Left cardiac atrium (tissue), 4 donors: ENCODE results near the gene DTNA. TPM values are rescaled to one million over a fixed set of nuclear protein-coding genes. Genes with fewer than 3 reads are reported as not detected.

ENCODE experiments used
- ATAC-seq, 2 donors: fragments of 200-7000 bp; cut with Tn5 transposase; one replicate each; pipeline ENCODE4 v1.9.1; 2020; ENCODE audit warnings: mild to moderate bottlenecking in 2 of 2, moderate library complexity in 2 of 2
- DNase-seq: peaks from one replicate; pipeline ENCODE4 v3.0.0-alpha.2; 2020
- intact Hi-C, 2 donors: fragments of 100-400 bp; cut with DNase I; formaldehyde crosslinking; loops; one replicate each; pipeline versions ENCODE4 v1.14.1 to v1.15.1; 2022 to 2023
- total RNA-seq, 2 donors: library from RNA; stranded (reverse); fragmentation: NEBNext Ultra II Directional; extraction: Animal tissue kit (Norgen Biotek cat#: 25700); gene quantifications; one replicate each; pipeline ENCODE4 v1.2.1, GENCODE V29; 2021
- donor health status: DM: no; HTN: yes; CAD: no.
- donor health status: DM: no; HTN: yes; CAD: no; lungs with severe emphysema.
- donor health status: DM: yes; HTN: yes; CAD: no.
- donor health status: Dilated cardiomyopathy.

DTNA gene
- total RNA-seq, 2 donors from 2014 or later, result 113 to 128 TPM

DNA sequence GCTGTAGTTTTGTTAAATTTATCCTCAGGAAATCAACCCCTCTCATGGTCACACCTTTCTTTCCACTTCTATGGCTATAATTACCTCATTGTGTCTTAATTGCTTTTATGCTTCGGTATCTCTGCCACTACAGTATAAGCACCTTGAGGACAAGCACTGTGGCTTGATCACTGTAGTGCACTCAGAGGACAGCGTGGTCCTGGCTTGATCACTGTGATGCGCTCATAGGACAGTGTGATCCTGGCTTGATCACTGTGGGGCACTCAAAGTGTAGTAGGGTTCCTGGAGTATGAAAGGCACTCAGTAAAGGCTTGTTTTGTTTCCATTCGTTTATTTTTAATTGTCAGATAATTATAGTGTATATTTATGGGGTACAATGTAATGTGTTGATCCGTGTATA, 44.2 kb downstream of the DTNA start:
- peak in 1 of 2 donors; percentile 27 for ATAC-seq
- intact Hi-C loops, result no loop called here

DNA sequence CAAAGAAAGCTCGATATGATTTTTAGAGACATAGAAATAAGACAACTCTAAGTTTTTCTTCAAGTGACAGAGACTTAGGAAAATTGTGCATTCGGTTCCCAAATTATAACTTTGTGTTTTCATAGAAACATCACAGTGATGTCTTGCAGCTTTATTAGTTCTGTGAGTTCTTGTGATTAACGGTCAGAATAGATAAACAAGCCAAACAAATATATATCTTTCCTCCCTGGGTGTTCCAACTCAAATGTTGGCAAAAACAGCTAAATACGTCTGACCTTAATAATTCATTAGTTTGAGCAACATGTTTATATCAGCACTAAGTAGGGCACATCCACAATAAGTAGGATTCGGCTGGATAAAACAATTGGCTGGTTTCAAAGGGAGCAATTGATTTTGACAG, 47.6 kb downstream of the DTNA start:
- no peak for ATAC-seq
- intact Hi-C loops, result no loop called here
- DNase-seq, result no peak

More for the DNA sequence above, 44.2 kb downstream of the DTNA start:
- DNase-seq, result no peak

DNA sequence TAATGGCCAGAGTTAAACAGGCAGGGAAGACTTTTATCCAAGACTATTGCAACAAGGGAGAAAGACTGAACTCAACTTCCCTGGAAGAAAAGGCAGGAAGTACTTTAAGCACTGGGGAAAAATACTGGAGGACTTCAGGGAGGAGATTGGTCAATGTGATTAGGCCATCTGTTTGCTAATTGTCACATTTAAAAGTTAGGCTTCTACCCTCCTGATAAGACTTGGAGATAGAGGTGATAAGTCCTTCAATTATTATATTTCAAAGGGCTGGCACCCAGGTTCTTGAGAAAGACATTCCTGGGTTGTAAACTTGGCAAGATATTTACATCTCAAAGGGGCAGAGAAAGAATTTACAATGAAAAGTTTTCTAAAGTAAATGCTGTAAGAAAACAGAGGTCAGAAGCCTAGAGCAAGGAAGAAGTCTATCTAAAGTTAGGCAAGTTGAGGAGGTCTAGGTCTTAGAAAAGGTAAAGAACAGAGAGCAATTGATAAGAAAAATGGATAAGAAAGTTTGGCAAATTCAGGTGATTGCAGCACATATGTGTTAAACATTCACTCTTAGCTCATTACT, 48.4 kb downstream of the DTNA start:
- no peak for DNase-seq
- intact Hi-C loops, result no loop called here

DNA sequence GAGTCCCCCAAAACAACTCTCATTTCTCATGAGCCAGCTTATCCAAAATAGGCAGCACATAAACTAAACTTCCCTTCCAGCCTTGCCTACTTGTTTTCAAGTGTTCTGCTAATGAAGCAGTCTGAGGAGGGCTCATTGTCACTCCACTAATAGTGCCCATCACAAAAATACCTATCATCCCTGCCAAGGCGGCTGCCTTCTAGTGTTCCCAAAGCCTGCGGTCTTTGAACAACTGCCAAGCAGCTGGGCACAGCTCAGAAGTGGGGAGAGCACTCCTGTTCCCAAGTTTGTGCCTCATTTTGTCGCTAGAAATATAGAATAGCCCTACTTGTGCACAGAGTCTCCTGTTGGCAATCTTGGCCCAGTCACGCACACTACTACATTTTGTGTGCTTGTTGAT, 50.3 kb downstream of the DTNA start:
- peak; percentile 40 for DNase-seq
- ATAC-seq, result peak; percentile 83 to 87
- intact Hi-C loops, result no loop called here

More for the DNA sequence above, 48.4 kb downstream of the DTNA start:
- ATAC-seq, result no peak

DNA sequence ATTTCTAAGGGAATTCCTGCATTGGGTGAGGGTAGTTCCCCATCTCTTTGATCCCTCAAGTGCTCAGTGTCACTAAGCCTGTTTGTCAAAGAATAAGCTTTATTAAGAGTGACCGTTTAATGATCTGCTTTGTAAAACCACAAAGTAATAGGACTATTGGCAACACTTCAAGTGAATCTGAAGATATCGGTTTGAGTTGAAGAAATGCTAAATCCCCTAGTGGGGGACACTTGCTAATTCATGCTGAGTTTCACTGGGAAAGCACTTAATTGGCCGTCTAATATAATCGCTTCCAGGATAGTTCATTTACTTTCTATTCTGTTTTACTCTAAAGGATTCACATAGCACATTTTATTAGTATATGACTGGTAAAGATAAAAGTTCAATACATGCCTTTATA, 54.4 kb downstream of the DTNA start:
- intact Hi-C loops, result no loop called here
- DNase-seq (no peak), ATAC-seq (no peak)

DNA sequence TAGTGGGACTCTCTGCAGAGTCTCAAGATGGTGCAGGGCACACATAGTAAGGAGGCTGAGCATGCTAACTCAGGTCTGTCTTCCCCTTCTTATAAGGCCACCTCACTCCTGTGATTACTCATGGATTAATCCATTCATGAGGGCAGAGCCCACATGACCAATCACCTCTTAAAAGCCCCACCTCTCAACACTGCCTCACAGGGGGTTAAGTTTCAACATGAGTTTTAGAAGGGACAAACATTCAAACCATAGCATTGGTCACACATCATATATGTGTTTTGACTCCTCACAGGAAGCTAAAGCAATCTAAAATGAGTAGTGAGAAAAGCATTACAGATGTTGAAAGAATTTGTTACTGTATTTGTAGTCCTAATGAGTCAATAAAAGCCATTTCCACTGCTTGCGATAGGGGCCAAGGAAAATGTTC, 57.5 kb downstream of the DTNA start:
- no peak for DNase-seq
- intact Hi-C loops, result no loop called here
- ATAC-seq, result no peak

DNA sequence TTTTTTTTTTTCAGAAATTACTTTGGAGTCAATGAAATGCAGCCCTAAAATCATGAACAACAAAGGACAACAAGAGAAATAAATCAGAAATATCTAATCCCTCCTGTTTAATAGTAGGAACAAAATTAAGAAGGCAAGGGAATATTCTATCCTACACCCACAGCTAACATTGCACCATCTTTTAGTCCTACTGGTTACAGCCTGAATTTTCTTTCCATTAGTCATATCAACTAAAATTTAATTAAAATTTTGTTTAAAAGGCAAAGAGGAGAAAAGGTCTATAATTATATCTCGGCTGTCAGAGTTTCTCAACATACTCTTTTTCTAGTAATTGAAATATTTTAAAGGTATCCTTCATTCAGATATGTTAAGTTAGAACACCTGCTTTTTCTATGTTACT, 61.9 kb downstream of the DTNA start:
- DNase-seq (no peak), ATAC-seq (no peak)
- intact Hi-C loops, result no loop called here

DNA sequence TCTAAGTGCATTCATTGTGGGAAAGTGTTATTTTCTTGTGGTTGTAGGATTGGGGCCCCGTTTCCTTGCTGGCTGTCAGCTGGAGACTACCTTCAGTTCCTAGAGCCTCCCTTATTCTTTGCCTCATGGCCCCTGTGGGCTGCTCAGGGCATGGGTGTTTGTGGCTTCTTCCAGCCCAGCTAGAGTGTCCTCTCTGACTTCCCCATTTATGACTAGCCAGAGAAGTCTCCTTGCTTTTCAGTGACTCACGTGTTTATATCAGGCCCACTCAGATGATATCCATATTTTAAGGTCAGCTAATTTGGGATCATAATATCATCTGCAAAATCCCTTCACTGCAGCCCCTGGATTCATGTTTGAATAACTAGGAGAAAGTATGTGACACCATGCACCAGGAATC, 62.8 kb downstream of the DTNA start:
- ATAC-seq, result peak; percentile 58 to 76
- DNase-seq, result no peak
- intact Hi-C loops, result no loop called here

DNA sequence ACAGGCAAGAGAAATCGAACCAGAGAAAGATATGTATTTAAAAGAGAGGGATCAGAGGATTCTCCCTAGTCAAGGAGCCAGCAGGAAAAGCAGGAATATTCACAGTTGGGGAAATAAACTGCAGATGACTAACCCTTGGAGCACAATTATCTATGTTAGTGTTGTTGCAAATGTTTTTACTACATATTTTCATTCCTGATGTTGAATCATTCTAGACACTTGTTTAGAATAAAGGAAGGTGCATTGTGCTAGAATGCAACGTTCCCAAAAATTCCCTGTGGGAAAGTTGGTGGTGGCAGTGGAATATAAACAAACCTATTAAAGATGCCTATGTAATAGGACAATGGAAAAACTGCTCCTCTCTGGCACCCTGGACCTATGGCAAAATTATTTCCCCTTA, 63.3 kb downstream of the DTNA start:
- intact Hi-C loops, result no loop called here
- ATAC-seq (peak in 1 of 2 donors; percentile 17), DNase-seq (no peak)

DNA sequence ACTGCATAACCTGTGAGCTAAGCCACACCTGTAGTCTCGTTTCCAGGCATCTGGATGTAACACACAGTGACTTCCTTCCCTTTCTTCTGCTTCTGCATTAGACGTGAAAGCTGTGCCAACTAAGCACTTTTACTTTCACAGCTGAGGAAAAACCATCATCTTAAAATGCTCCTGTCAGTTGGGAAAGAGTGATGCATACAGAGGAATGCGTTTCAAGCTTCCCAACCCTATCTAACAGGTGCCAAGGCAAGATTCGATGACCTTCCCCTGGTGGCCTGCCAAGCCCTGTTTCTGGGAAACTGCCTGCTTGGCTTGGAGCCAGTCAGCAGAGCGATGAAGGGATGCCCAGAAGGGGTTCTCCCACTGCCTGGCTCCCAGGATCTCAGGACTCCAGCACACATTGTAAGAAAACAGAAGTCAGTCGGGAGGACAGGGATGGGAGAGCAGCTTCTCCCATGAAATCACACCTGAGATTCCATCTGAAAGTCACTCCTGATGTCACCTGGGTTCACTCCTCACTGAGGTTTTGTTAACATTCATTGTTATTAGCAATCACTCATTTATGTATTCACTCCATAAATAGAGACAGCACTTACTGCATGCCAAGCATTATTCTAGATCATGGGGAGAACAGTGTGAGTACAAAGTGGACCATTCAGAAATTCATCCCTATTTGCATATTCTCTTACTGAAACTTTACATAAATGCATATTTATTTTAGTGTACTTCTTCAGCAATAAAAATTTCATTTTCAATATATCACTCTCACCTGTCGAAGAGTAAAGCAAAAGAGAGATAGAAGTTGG, 64.1 kb downstream of the DTNA start:
- intact Hi-C loops, result no loop called here
- ATAC-seq (peak; percentile 83 to 91), DNase-seq (peak; percentile 44)

DNA sequence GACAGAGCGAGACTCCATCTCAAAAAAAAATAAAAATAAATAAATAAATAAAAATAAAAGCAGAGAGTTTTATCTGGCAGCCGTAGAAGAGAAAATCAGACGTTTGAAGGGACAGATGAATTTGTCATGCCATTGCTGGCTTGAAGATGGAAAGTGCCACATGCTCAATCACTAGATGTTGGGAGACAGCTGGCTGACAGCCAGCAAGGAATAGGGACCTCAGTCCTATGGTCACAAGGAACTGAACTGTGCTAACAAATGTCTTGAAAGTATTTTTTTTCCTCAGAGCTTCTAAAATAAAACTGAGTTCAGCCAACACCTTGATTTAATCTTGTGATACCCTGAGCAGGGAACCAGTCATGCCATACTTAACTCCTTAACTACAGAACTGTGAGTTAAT, 65.4 kb downstream of the DTNA start:
- DNase-seq (no peak), ATAC-seq (no peak)
- intact Hi-C loops, result no loop called here

DNA sequence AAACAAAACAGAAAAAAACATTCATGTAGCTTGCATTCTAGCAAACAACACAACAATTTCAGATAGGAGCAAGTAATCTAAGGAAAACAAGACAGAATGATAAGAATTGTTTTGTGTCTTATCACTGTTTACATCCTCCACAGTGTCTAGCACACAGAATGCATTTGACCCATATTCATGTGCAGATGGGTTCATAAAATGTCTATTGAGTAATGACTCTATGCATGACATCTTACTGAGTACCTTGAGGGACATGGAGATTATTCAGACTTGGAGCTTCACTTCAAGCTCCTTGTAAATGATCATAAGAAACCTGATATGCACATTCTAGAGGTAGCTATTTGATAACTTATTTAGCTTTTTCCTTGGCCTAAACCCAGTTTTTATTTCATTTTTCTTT, 69.0 kb downstream of the DTNA start:
- DNase-seq, result no peak
- no peak for ATAC-seq
- intact Hi-C loops, result no loop called here

DNA sequence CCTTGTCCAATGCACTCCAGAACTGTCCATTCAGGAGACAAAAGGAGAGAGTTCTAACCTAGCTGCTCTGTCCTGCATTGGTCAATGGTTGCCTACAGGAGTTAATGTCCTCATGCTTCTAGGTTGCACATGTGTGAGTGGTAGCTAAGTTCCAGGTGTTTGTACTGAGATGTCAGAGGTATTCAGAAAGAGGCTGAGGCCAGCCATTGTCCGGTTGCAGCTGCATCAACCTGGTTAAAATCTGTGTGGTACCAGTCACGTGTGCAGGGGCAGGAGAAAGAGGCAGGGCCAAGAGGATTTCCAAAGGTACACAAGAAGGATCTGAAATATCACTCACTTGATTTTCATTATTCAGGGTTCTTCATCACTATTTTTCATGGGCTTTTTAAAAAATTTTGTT, 70.8 kb downstream of the DTNA start:
- DNase-seq (no peak), ATAC-seq (no peak)
- intact Hi-C loops, result loop anchor here in 1 of 2 donors (10.0 kb wide), 1 partner anchor 106 kb away; no protein-coding TSS in a partner anchor

DNA sequence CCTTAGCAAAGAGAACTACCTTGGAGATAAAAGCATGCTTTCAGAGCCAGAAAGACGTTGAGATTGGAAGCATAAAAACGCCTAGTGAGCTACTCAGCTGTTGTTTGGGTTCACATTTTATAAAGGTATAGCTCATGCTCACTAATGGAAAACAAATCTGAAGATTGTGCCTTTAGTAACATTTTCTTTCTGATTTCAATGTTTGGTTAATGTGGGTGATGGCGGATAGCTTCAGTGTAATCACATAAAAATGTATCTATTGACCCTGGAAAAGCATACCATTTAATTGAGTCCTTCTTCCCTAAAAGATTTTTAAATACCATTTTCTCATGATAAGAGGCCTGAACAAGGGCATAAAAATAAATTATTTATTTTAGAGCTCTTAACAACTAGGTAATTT, 73.4 kb downstream of the DTNA start:
- no peak for DNase-seq
- ATAC-seq, result no peak
- intact Hi-C loops, result loop anchor here in 1 of 2 donors (10.0 kb wide), 1 partner anchor 109 kb away; no protein-coding TSS in a partner anchor

DNA sequence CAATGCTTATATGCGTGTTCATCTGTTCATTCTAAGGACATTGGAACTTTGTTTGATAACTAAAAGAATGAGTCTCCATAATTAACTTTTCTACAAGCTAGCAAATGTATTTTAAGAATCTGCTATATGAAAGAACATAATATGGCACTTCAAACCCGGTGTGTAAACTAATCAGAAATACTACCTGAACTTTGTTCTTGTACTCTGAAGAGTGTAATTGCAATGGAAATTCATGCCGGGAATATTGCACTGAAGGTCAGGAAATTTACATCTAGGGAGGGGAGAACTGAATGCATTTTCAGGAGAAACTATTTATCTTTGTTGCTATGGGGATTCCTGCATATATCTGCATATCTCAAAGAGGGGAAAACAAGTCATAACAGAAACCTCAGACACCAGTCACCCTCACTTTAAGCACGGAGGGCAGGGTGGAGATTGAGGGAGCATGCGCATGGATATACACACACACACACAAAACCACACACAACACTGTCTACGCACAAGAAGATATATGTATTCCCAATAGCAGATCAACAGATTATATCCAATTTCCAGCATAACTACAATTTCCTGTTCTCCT, 76.2 kb downstream of the DTNA start:
- intact Hi-C loops, result loop anchor here (5.0 to 10.0 kb wide), 4 partner anchors 111 to 434 kb away; no protein-coding TSS in a partner anchor
- ATAC-seq, result no peak

DNA sequence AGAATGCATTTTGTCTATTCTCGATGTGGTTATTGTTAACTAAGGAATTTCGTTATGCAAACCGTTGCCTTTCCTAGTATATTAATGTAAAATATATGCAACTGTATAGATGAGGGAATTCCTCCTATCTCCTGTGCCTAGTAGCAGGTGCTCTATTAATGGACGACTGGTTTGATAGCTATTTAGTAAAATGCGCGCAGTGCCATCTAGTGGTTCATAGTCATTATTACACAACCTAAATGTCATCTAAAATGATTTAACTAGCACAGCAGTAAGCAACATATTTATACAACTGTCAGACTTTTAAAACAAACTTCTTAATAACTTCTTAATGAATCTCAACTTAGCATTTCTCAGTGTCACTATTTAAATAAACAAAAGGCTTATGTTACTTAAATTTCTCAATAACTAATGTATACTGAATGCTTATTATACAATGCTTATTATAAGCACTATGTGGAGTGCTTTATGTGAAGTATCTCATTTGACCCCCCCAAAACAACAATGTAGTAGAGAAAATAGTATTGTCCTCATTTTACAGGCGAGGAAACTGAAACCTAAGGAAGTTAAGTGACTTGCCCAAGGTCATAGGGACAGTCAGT, 77.9 kb downstream of the DTNA start:
- ATAC-seq (peak in 1 of 2 donors; percentile 61), DNase-seq (no peak)
- intact Hi-C loops, result loop anchor here (5.0 to 10.0 kb wide), 4 partner anchors 113 to 436 kb away; no protein-coding TSS in a partner anchor

More for the DNA sequence above, 76.2 kb downstream of the DTNA start:
- no peak for DNase-seq

DNA sequence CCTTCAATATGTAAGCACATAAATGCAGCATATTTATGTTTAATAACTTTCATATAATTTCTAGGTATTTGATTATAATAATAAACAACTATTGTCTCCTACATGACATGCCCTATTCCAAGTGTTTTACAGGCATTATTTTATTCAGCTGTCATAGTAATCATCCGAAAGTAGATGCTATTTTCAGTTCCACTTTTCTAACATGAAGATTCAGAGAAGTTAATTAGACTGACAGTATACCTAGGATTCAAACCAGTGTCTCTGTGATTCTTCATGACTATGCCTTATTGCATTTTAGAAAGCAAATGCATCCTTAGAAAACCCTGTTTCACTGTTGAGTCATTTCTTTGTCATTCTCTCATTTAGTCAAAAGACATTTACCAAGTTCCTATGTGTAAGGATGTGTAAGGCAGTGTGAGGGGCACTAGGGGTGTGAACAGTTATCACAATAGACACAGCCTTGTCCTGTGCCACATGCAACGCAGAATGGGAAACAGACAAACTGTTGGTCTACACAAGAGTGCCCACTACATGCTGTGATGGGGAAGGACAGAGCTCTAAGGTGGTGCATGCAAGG, 79.8 kb downstream of the DTNA start:
- DNase-seq (no peak), ATAC-seq (no peak)
- intact Hi-C loops, result loop anchor here (5.0 to 10.0 kb wide), 7 partner anchors 115 to 665 kb away; no protein-coding TSS in a partner anchor

DNA sequence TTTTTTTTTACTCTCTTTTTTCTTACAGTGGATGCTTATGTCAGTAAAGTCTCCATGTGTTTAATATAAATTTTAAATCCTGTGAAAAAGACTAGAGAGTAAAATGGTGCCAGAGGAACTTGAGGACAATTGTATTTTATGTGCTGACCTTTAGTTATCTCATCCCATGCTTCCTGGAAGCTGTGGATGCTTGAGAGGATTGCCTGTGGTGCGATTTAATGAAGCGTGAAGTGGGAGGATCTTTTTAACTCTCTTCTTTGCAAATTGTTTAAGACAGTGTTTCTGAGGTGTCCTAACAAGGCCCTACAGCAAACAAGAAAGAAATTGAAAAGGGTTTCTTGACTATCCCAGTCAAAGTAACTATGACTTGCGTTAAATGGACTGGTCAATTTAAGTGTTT, 84.2 kb downstream of the DTNA start:
- ATAC-seq (no peak), DNase-seq (no peak)
- intact Hi-C loops, result loop anchor here (10.0 kb wide), 3 partner anchors 300 to 670 kb away; no protein-coding TSS in a partner anchor

DNA sequence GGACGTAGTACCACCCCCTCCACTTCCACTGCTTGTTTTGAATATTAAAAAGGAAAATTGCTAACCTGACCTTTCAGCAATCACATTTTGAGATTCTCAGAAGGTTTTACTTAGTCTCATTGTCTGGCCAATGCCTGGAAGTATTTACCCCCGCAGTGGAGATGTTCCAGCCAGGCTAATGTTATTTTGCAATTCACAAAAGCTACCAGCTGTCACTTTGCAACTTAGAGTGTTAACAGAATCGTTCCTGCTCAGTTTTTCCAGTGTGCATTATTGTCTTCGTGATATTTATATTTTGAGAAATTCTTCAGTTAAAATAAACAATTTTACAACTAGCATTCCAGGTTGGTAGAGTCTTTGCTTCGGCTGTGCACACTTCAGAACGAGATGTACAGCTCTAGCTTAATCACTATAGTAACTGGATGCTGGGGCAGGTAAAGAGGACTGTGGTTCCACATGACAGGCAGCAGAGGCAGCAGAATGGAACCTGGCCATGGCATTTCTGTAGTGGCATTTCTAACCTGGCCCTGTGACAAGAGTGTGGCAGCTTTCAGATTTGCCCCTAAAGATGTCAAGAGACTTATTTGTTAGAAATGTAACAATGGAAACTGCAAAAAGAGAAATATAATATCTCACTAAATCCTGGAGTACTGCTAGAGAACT, 85.1 kb downstream of the DTNA start:
- peak; percentile 23 for DNase-seq
- intact Hi-C loops, result loop anchor here (10.0 kb wide), 3 partner anchors 300 to 670 kb away; no protein-coding TSS in a partner anchor
- peak; percentile 43 to 65 for ATAC-seq
